Measurements from ENCODE around the gene WDR13. TPM values are rescaled to one million over a fixed set of nuclear protein-coding genes. Genes with fewer than 3 reads are reported as not detected.
"Not testable (repeated sequence)": the region's sequence is repeated elsewhere in the genome, so short reads cannot be mapped to it uniquely, and the experiment has no call there.

The WDR13 gene
- total RNA-seq, 1 donor from 2014 or later: 143 TPM

GRCh38 chrX:48595929-48596328 is 1.4 kb upstream of the WDR13 start:
- DNase-seq: no peak

DNA sequence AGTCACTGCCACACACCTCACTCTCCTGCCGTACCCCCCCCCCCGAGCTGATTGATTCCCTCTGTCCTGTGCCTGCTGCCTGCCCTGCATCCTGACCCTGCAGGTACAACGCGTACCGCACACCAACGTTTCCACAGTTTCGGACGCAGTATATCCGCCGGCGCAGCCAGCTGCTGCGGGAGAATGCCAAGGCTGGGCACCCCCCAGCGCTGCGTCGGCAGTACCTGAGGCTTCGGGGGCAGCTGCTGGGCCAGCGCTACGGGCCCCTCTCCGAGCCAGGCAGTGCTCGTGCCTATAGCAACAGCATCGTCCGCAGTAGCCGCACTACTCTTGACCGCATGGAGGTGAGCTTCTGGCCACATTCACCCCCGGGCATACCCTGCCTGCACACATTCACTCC is 1.3 kb downstream of the WDR13 start:
- DNase-seq: no peak

- DNase-seq: no peak
These were observed 2.0 kb downstream of the WDR13 start for GRCh38 chrX:48599341-48599740.

DNA sequence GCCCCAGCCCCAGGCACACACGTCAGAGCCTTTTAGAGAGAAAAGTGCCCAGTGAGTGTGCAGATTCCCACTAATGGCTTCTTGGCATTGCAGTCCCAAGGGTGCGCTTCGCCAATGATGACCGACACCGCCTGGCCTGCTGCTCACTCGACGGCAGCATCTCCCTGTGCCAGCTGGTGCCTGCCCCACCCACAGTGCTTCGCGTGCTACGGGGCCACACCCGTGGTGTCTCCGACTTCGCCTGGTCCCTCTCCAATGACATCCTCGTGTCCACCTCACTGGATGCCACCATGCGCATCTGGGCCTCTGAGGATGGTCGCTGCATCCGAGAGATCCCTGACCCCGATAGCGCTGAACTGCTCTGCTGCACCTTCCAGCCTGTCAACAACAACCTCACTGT is 2.9 kb downstream of the WDR13 start:
- no peak for DNase-seq

- no peak for DNase-seq
These were observed 4.6 kb downstream of the WDR13 start for GRCh38 chrX:48601741-48602394.

DNA sequence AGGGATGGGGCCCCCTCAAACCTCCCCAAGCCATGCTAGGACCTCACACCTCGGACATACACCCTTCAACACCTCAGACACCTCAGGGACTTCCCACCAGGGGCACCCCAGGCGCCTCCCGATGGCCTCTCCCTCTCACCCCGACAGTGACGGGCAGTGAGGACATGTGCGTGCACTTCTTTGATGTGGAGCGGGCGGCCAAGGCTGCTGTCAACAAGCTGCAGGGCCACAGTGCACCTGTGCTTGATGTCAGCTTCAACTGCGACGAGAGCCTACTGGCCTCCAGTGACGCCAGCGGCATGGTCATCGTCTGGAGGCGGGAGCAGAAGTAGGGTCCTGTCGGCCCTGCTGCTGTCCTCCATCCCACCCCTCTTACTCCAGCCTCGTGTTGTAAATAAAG is 7.4 kb downstream of the WDR13 start:
- DNase-seq: no peak

DNA sequence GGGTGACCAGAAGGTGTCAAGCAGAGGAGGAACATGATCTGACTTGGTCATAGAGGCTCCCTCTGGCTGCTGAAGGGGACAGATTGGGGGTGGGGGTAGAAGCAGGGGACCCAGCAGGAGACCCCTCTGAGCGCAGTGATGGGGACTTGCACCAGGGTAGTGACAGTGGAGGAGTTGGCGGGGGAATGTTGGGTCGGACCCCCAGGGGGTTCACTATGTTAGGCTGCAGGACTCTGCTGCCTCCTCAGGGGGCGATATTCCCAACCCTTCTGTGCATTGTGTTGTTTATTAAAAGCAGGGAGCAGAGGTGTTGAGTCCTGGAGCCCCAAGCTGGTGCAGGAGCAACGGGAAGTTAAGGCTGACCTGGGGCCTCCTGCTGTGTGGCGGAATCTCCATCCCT is 8.8 kb downstream of the WDR13 start:
- DNase-seq: no peak

DNA sequence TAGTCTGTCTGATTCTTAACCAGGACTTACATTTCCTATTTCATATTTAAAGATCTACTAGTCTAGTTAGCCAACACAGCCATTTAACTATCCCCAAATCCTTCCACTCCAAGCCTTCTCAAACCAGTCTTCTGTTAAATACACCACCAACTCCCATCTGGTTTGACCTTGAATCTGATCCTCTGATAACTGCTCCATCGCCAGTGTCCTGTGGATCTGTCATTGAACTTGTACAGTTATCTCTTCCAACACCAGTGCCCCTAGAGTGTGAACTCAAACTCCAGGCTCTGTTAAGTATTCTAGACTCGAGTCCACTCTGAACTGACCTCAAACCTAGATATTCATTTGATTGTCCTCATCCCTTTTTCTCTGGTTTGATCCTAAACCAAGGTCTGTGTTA is 14.4 kb downstream of the WDR13 start:
- DNase-seq: no peak

GRCh38 chrX:48613502-48614160 is 16.3 kb downstream of the WDR13 start:
- DNase-seq: no peak

DNA sequence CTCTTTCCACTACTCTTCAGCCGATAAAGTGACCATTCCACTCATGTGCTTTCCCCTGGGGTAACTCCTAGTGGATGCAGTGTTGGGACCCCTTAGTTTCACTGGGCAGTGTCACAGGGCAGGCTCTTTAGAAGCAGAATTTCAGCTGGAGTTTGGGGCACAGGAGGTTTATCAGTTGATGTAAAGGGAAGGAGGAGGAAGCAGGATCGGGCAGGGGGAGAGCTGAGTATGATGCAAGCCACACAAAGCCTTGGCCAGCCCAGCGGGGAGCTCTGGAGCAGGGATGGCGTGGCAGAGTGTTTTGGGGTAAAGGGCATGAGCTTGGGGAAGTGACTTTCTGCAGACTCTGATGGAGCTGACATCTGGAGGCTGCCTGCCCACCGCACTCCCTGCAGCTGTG is 19.3 kb downstream of the WDR13 start:
- DNase-seq: no peak

GRCh38 chrX:48617542-48618340 is 20.4 kb downstream of the WDR13 start:
- peak; percentile 42 for DNase-seq

DNA sequence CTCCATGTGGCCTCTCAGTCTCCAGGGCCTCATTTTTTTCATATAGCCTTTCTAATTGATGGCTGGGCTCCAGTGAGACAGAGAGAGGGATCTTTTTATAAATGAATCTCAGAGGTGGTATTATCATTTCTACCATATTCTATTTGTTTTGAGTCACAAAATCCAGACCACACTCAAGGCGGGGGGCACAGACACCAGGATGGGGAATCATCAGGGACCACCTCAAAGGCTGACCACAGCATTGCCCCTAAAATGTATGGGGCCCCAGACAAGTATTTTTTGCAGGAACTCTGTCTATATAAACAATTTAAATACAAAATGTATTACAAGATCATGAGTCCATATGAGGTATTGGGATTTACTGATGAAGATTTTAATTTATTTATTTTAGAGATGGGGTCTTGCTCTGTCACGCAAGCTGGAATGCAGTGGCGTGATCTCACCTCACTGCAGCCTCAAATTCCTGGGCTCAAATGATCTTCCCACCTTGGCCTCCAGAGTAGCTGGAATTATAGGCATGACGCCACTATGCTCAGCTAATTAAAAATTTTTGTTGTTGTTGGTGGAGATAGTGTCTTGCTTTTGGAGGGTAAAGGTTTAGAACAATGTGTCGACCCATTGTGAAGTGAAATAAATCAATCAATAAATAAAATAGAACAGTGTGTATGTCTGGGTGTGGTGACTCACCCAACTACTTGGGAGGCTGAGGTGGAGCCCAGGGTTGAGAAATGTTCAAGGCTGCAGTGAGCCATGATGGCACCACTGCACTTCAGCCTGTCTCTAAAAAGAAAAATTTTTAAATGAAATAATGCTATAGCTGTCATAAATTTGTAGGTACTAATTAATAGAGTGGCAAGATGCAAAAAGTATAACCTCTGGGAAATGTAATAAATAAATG is 29.4 kb downstream of the WDR13 start:
- no peak for DNase-seq

DNA sequence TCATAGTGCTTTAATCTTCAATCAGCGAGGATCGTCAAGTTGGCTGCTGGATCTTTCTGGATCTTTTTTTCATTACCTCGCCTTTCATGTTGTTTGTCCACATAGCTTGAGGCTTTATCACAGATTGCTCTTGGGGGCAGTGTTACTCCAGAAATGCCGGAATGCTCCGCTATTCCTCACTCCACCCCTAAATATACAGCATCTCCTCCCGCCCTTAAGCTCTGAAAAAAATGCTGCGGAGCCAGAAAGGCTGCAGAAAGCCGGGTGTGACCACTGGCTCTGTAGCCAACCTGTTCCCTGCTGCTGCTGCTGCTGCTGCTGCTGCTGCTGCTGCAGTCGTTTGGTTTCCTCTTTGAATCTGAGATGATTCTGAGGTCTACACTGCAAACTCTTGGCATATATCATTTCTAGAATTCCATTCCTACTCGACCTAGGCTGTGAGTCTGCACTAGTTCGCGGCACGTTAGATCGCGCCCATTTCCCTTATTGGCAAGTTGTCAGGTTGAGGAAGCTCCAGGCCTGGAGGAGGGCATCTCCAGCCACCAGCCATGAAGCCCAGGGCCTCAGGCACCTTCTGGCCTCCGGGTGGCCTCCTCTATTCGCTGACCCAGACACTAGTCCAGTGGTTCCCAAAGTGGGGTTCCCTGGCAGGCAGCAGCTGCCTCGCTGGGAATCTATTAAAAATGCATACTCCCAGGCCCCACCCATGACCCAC is 34.2 kb downstream of the WDR13 start:
- peak; percentile 90 for DNase-seq

- no peak for DNase-seq
These were observed 34.9 kb downstream of the WDR13 start for GRCh38 chrX:48632207-48632606.

DNA sequence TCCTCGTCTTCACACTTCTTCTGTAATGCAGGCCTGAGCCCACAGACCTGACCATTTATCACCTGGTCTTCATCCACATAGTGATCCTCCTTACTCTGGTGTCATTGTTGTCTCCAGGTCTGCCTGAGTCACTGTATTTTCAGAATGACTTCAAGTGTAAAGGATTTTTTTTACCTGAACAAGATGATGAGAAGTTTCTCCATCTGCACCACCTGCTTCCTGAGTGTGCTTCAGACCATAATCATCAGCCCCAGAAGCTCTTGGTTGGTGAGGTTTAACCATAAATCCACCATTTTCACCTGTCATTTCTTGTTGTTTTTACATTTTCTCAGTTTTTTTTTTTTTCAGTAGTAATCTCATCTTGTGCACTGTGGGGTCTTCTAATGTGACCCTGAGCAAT is 39.0 kb downstream of the WDR13 start:
- DNase-seq: no peak

DNA sequence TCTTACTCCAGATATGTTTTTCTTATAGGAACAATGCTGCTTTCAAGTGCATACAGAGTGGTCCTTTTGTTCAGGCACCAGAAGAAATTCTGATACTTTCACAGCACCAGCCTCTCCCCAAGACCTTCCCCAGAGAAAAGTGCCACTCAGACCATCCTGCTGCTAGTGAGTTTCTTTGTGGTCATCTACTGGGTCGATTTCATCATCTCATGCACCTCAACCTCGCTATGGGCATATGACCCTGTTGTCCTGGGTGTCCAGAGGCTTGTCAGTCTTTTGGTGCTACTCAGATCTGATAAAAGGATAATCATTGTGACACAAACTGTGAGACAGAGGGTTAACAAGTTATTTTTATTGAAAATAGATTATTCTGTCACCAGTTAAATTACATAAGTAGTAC is 39.5 kb downstream of the WDR13 start:
- no peak for DNase-seq

DNA sequence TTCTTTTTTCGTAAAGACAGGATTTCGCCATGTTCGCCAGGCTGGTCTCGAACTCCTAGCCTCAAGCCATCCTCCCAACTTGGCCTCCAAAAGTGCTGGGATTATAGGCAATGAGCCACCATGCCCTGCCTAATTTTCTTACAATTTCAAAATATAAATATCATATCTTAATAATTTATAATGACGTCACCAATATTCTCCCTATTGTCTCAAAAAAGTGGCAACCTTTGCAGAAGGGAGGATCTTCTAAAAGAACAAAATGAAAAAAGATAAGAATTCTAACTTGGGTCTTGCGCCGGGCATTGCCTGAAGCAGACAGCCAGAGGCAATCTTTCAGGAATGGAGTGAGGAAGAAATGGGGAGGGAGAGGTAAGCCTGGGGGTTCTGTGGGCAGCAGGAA is 48.4 kb downstream of the WDR13 start:
- DNase-seq: no peak

DNA sequence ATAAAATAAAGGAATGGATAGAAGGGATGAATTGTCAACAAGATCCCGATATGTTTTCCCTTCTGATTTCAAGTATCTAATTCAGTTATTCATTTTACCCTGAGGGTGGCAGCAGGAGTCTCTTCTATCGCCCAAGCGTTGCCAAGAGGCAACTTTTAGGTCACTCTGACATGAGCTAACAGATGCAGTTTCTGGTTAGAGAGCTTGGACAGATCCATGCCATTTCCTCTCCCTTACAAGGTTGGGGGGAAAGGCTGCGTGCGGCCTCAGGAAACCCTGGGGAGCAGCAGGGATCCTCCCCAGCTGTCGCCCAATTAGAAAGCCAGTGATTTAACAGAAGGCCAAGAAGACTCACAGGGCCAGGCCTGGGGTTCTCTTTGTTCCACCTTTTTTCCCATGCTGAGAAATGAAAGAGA is 51.1 kb downstream of the WDR13 start:
- peak; percentile 61 for DNase-seq

DNA sequence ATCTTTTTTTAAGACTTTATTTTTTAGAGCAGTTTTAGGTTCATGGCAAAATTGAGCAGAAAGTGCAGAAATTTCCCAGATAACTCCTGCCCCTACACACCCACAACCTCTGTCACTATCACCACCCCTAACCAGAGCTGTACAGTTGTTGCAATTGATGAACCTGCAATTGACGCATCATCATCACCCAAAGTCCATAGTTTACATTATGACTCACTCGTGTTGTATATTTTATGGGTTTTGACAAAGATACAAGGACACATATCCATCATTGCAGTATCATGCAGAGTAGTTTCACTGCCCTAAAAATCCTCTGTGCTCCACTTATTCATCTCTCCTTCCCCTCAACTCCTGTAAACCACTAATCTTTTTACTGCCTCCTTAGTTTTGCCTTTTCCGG is 51.8 kb downstream of the WDR13 start:
- no peak for DNase-seq

GRCh38 chrX:48652055-48652579 is 54.8 kb downstream of the WDR13 start:
- not testable (repeated sequence) for DNase-seq

DNA sequence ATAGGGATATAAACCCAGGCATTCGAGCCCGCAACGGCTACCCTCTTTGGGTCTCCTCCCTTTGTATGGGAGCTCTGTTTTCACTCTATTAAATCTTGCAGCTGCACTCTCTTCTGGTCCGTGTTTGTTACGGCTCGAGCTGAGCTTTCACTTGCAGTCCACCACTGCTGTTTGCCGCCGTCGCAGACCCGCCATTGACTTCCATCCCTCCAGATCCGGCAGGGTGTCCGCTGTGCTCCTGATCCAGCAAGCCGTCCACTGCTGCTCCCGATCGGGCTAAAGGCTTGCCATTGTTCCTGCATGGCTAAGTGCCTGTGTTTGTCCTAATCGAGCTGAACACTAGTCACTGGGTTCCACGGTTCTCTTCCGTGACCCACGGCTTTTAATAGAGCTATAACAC is 57.5 kb downstream of the WDR13 start:
- DNase-seq: not testable (repeated sequence)
